GM12891 (cell line): ENCODE results near the gene ALDH1L2.

Experiments
- POLR2A ChIP-seq: IDR thresholded peaks from 2 replicates; pipeline ENCODE4 v1.6.1; 2011; ENCODE audit warnings: low read depth, low read length, control low read depth
- POLR2AphosphoS5 ChIP-seq: IDR thresholded peaks from 2 replicates; pipeline ENCODE4 v1.6.1; 2011; ENCODE audit warnings: low read depth, low read length, control low read depth

GRCh38 chr12:105083031-105083430 is 1.2 kb downstream of the ALDH1L2 start:
- TF ChIP-seq POLR2A: no peak
- no peak for TF ChIP-seq POLR2AphosphoS5
